Renal pelvis (tissue), 4 donors: Measurements from ENCODE around the gene PIGZ. TPM values are rescaled to one million over a fixed set of nuclear protein-coding genes. Genes with fewer than 3 reads are reported as not detected.
A peak's percentile ranks its signal among the peaks of the same experiment; 100 is the strongest.

ENCODE experiments used
- DNase-seq: peaks from one replicate; pipeline ENCODE4 v3.0.0-alpha.2; 2013
- polyA plus RNA-seq, 3 donors: library from polyadenylated mRNA; unstranded; fragments of 120-200 nt; gene quantifications; one replicate each; pipeline ENCODE4 v1.2.1, GENCODE V29; 2013; ENCODE audit not compliant: insufficient read length in 3 of 3

Gene PIGZ
- polyA plus RNA-seq, 3 donors, result 0.83 to 2.4 (median 2.2) TPM

GRCh38 chr3:196987022-196987421 lies 18.4 kb upstream of the PIGZ start:
- no peak for DNase-seq

- DNase-seq, result no peak
Measured at GRCh38 chr3:196985954-196986885, 17.6 kb upstream of the PIGZ start.

- DNase-seq, result no peak
Measured at GRCh38 chr3:196985298-196985697, 16.7 kb upstream of the PIGZ start.

GRCh38 chr3:196983186-196983585 lies 14.6 kb upstream of the PIGZ start:
- DNase-seq, result no peak

- DNase-seq, result no peak
Measured at GRCh38 chr3:196981657-196982056, 13.0 kb upstream of the PIGZ start.

GRCh38 chr3:196979545-196979944 lies 10.9 kb upstream of the PIGZ start:
- DNase-seq, result no peak

- DNase-seq, result no peak
Measured at GRCh38 chr3:196976941-196977340, 8.3 kb upstream of the PIGZ start.

GRCh38 chr3:196975349-196975748 lies 6.7 kb upstream of the PIGZ start:
- DNase-seq, result no peak

GRCh38 chr3:196974661-196975060 lies 6.0 kb upstream of the PIGZ start:
- no peak for DNase-seq

GRCh38 chr3:196971094-196971698 lies 2.6 kb upstream of the PIGZ start:
- DNase-seq, result no peak

- DNase-seq, result no peak
Measured at GRCh38 chr3:196970547-196971093, 2.0 kb upstream of the PIGZ start.

GRCh38 chr3:196969660-196970546 lies 1.3 kb upstream of the PIGZ start:
- DNase-seq, result peak; percentile 48

GRCh38 chr3:196969134-196969659 lies 564 bp upstream of the PIGZ start:
- no peak for DNase-seq

GRCh38 chr3:196967412-196968232 lies 1.0 kb downstream of the PIGZ start:
- no peak for DNase-seq

GRCh38 chr3:196966526-196967401 lies 1.9 kb downstream of the PIGZ start:
- DNase-seq, result no peak

GRCh38 chr3:196965804-196966173 lies 2.8 kb downstream of the PIGZ start:
- no peak for DNase-seq

GRCh38 chr3:196965112-196965803 lies 3.4 kb downstream of the PIGZ start:
- no peak for DNase-seq

GRCh38 chr3:196963631-196963953 lies 5.0 kb downstream of the PIGZ start:
- no peak for DNase-seq

GRCh38 chr3:196962930-196963630 lies 5.6 kb downstream of the PIGZ start:
- DNase-seq, result no peak
